Endodermal cell (in vitro differentiated cells): ENCODE results near the gene FOXI1. TPM values are rescaled to one million over a fixed set of nuclear protein-coding genes. Genes with fewer than 3 reads are reported as not detected.

Experiments used
- DNase-seq: peaks from one replicate; pipeline ENCODE4 v3.0.0-alpha.2; 2017
- H3K27ac ChIP-seq: 2 replicates; pipeline ENCODE4 v1.5.1; 2013; ENCODE audit warnings: mild to moderate bottlenecking, low read depth, low read length, moderate library complexity
- H3K27me3 ChIP-seq: 2 replicates; pipeline ENCODE4 v1.6.1; 2013; ENCODE audit warnings: mild to moderate bottlenecking, low read length, moderate library complexity; ENCODE audit not compliant: insufficient read depth, control insufficient read depth, poor library complexity, severe bottlenecking
- H3K36me3 ChIP-seq: 2 replicates; pipeline ENCODE4 v1.7.0; 2013; ENCODE audit warnings: mild to moderate bottlenecking, low read length, moderate library complexity; ENCODE audit not compliant: control insufficient read depth, insufficient read depth
- H3K4me1 ChIP-seq: one replicate; pipeline ENCODE4 v1.7.0; 2013; ENCODE audit warnings: low read length; ENCODE audit not compliant: control insufficient read depth, insufficient read depth
- H3K4me3 ChIP-seq: 2 replicates; pipeline ENCODE4 v1.5.1; 2013; ENCODE audit warnings: mild to moderate bottlenecking, low read length, moderate library complexity
- H3K9ac ChIP-seq: 2 replicates; pipeline ENCODE4 v1.6.1; 2013; ENCODE audit warnings: mild to moderate bottlenecking, low read length, moderate library complexity; ENCODE audit not compliant: poor library complexity, severe bottlenecking; ENCODE audit errors: extremely low read depth
- H3K9me3 ChIP-seq: 2 replicates; pipeline ENCODE4 v1.6.1; 2013; ENCODE audit warnings: mild to moderate bottlenecking, low read length, moderate library complexity; ENCODE audit not compliant: control insufficient read depth
- H3K27ac Mint-ChIP-seq: 2 replicates; pipeline ENCODE4 v1.8.0; 2020; ENCODE audit warnings: mixed read lengths
- H3K27me3 Mint-ChIP-seq: 2 replicates; pipeline ENCODE4 v1.8.0; 2021; ENCODE audit warnings: mild to moderate bottlenecking, mixed read lengths; ENCODE audit not compliant: insufficient read depth
- H3K36me3 Mint-ChIP-seq: 2 replicates; pipeline ENCODE4 v1.8.0; 2020; ENCODE audit warnings: low read depth, mixed read lengths
- H3K4me1 Mint-ChIP-seq: 2 replicates; pipeline ENCODE4 v1.8.0; 2020; ENCODE audit warnings: mixed read lengths
- H3K4me3 Mint-ChIP-seq: 2 replicates; pipeline ENCODE4 v1.8.0; 2020; ENCODE audit warnings: mild to moderate bottlenecking, moderate library complexity, mixed read lengths
- H3K9me3 Mint-ChIP-seq: 2 replicates; pipeline ENCODE4 v1.8.0; 2020; ENCODE audit warnings: mild to moderate bottlenecking, mixed read lengths
- WGBS, 2 experiments: methylation state at CpG; one replicate each; pipeline versions ENCODE4 v1.1.5 to v1.1.7; 2013; ENCODE audit warnings: missing lambda C conversion rate in 2 of 2, mixed read lengths in 1 of 2; ENCODE audit not compliant: insufficient coverage in 1 of 2, insufficient read length in 1 of 2; 5-methylcytosine and 5-hydroxymethylcytosine counted together
- total RNA-seq, 2 donors: library from RNA; stranded (reverse); fragmentation: NEBNext Ultra II Directional in 1 of 2; extraction: Animal tissue kit (Norgen Biotek cat#: 25700) in 1 of 2; gene quantifications; 2 replicates in 1 of 2; 3 replicates in 1 of 2; pipeline ENCODE4 v1.2.1, GENCODE V29; 2021
- TF ChIP-seq, protein P1 (sequence below): fragments of 200-600 bp; sonication (generic); conservative IDR thresholded peaks from 2 replicates; pipeline ENCODE4 v1.5.0; 2021; ENCODE audit warnings: antibody characterized with exemption, mild to moderate bottlenecking

Gene FOXI1
- total RNA-seq, 2 donors from 2014 or later, result 0.44 to 3.5 TPM

DNA sequence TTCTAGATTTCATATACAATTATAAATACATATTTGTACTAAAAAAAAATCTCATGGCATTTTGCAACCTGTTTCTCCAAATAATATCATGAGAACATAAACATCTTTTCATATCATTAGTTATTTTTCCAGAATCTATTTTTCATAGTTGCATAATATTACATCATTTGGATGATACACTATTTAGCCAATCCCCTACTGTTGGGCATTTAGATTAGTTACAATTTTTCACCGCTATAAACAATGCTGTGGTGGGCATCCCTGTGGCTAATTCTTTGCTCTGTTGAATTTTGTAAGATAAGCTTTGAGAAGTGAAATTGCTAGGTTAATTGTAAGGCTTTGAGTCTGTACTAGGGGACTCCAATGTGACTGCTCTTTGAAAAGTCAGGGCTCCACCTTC lies 2.2 kb upstream of the FOXI1 start:
- H3K9ac ChIP-seq, result peak overlapping the region; percentile 15

DNA sequence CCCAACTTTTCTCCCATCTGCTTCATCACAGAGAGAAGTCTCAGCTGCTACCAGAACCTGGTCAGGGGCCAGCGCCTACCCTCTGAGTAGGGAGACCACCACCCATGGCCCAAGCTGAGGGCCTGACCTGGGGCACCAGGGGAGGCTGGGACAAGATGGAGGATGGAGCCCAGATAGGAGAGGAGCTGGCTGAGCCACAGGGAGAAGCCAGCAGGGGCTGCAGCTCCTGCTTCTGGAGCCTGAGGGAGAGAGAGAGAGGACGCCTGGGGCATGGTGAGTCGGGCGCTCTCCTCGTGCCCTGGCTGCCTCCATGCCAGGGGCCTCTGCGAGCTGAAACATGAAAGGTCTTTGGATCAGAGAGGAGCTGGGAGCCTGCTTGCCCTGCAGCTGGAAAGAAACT lies 1.4 kb upstream of the FOXI1 start:
- TF ChIP-seq, protein P1, sequence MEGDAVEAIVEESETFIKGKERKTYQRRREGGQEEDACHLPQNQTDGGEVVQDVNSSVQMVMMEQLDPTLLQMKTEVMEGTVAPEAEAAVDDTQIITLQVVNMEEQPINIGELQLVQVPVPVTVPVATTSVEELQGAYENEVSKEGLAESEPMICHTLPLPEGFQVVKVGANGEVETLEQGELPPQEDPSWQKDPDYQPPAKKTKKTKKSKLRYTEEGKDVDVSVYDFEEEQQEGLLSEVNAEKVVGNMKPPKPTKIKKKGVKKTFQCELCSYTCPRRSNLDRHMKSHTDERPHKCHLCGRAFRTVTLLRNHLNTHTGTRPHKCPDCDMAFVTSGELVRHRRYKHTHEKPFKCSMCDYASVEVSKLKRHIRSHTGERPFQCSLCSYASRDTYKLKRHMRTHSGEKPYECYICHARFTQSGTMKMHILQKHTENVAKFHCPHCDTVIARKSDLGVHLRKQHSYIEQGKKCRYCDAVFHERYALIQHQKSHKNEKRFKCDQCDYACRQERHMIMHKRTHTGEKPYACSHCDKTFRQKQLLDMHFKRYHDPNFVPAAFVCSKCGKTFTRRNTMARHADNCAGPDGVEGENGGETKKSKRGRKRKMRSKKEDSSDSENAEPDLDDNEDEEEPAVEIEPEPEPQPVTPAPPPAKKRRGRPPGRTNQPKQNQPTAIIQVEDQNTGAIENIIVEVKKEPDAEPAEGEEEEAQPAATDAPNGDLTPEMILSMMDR, result no peak
- H3K27ac ChIP-seq, result no peak overlapping the region
- H3K36me3 ChIP-seq, result peaks cover under 1% of the 10 kb centered on the region
- DNase-seq, result peak; percentile 45
- peaks cover 4% of the 10 kb centered on the region for H3K9me3 ChIP-seq
- peaks cover 37% of the 10 kb centered on the region for H3K27me3 Mint-ChIP-seq
- H3K27me3 ChIP-seq, result no peaks in the 10 kb centered on the region
- peaks cover 2% of the 10 kb centered on the region for H3K9me3 Mint-ChIP-seq
- H3K4me3 Mint-ChIP-seq, result no peak overlapping the region
- H3K4me1 ChIP-seq, result peaks cover 7% of the 10 kb centered on the region
- no peaks in the 10 kb centered on the region for H3K36me3 Mint-ChIP-seq
- H3K4me1 Mint-ChIP-seq, result peaks cover 44% of the 10 kb centered on the region
- 92 to 96% methylated on average over 2 to 6 of the region's 6 CpGs for WGBS, 2 experiments
- H3K27ac Mint-ChIP-seq, result no peak overlapping the region
- H3K9ac ChIP-seq, result no peak overlapping the region
- no peak overlapping the region for H3K4me3 ChIP-seq

More for the DNA sequence above, 2.2 kb upstream of the FOXI1 start:
- H3K27ac ChIP-seq, result no peak overlapping the region
- peaks cover 7% of the 10 kb centered on the region for H3K4me1 ChIP-seq
- Mint-ChIP-seq H3K27me3 (peaks cover 33% of the 10 kb centered on the region), H3K36me3 (no peaks in the 10 kb centered on the region), H3K4me3 (no peak overlapping the region), H3K9me3 (peaks cover 10% of the 10 kb centered on the region), H3K4me1 (peaks cover 36% of the 10 kb centered on the region), H3K27ac (peak overlapping the region; percentile 6)
- DNase-seq, result no peak
- peaks cover 12% of the 10 kb centered on the region for H3K9me3 ChIP-seq
- 89 to 100% methylated on average over 1 of the region's 1 CpG for whole genome bisulfite sequencing, 2 experiments
- H3K27me3 ChIP-seq, result no peaks in the 10 kb centered on the region
- H3K4me3 ChIP-seq, result no peak overlapping the region
- peaks cover 5% of the 10 kb centered on the region for H3K36me3 ChIP-seq
- TF ChIP-seq, protein P1, result no peak

DNA sequence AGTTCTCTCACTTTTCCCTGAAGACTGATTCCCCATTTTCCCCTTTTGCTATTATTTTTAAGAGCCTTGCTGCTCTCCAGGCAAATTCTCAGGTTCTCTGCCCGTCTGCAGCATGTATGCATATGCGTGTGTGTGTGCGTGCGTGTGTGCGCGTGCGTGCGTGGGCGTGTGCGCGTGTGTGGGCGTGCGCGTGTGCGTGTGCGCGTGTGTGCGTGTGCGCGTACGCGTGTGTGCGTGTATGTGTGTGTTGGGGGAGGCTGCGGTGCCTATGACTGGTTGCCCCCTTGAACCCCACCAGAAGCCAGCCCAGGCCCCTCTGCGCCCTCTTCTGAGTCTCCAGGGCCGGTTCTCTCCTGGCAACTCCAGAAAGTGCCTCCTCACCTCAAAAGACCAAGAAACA lies 987 bp upstream of the FOXI1 start:
- Mint-ChIP-seq H3K27ac (no peak overlapping the region), H3K27me3 (peaks cover 35% of the 10 kb centered on the region), H3K36me3 (no peaks in the 10 kb centered on the region), H3K9me3 (no peaks in the 10 kb centered on the region), H3K4me1 (peaks cover 48% of the 10 kb centered on the region), H3K4me3 (no peak overlapping the region)
- 73 to 97% methylated on average over 10 to 26 of the region's 26 CpGs for WGBS, 2 experiments
- Histone ChIP-seq H3K27ac (no peak overlapping the region), H3K4me1 (peaks cover 8% of the 10 kb centered on the region), H3K27me3 (no peaks in the 10 kb centered on the region), H3K4me3 (no peak overlapping the region), H3K36me3 (no peaks in the 10 kb centered on the region), H3K9me3 (no peaks in the 10 kb centered on the region), H3K9ac (no peak overlapping the region)
- peak; percentile 36 for DNase-seq
- TF ChIP-seq, protein P1, result no peak
